Smooth muscle cell of the pulmonary artery (primary cell): ENCODE measurements around the gene ADAP2. TPM values are rescaled to one million over a fixed set of nuclear protein-coding genes. Genes with fewer than 3 reads are reported as not detected.

Source experiments
- total RNA-seq: library from RNA; depleted of rRNA; stranded (reverse); fragments of >200 nt; gene quantifications from 2 replicates; pipeline ENCODE4 v1.2.3, GENCODE V29; 2014

Gene ADAP2, protein sequence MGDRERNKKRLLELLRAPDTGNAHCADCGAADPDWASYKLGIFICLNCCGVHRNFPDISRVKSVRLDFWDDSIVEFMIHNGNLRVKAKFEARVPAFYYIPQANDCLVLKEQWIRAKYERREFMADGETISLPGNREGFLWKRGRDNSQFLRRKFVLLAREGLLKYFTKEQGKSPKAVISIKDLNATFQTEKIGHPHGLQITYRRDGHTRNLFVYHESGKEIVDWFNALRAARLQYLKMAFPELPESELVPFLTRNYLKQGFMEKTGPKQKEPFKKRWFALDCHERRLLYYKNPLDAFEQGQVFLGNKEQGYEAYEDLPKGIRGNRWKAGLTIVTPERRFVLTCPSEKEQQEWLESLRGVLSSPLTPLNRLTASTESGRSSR
- total RNA-seq = 2.6 and 3.3 TPM in 2 replicates

GRCh38 chr17:30921544-30922196, at the start of gene ADAP2:
Gene ADAP2 (plus strand): TSS chr17:30921945. CDS start chr17:30922015, 70 bp downstream.

GRCh38 chr17:30906101-30906911, 15.4 kb upstream of the ADAP2 start, which contains the start of gene TEFM:
Gene TEFM (minus strand): TSS chr17:30906238. CDS start chr17:30906198, 40 bp downstream.

DNA sequence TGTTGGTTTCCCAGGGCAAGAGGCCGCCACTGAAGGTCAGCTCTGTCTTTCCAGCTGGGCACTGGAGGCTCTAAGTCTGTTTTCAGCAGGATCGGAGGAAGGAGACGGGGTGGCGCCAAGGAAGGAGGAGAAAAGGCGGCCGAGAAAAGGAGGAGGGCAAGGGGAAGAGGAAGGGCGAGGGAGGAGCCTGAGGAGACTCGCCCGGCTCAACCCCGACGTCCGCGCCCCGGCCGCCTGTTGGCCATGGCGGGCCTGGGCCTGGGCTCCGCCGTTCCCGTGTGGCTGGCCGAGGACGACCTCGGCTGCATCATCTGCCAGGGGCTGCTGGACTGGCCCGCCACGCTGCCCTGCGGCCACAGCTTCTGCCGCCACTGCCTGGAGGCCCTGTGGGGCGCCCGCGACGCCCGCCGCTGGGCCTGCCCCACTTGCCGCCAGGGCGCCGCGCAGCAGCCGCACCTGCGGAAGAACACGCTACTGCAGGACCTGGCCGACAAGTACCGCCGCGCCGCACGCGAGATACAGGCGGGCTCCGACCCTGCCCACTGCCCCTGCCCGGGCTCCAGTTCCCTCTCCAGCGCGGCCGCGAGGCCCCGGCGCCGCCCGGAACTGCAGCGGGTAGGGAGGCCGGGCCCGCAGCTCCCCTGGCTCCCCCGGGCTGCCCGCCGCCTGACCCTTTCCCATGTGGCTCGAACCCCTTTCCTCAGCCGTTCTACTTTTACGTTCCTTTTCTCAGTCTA, 49.3 kb downstream of the ADAP2 start, which contains the start of gene RNF135:
RNF135 (plus strand) TSS at position 209 of the 737 bp plus-strand sequence; CDS start at position 244, 35 bp downstream.

Other genes with a start within 250 kb of the ADAP2 start
- 12.9 and 17.1 TPM in 2 replicates for gene CRLF3, start 97.3 kb upstream of the ADAP2 start, total RNA-seq
- gene ATAD5, start 90.0 kb upstream of the ADAP2 start, total RNA-seq = 0.79 and 1.1 TPM in 2 replicates
- 8.6 and 9.2 TPM in 2 replicates for gene TEFM, start 15.7 kb upstream of the ADAP2 start, total RNA-seq
- 11.1 and 11.2 TPM in 2 replicates for gene RNF135, start 49.1 kb downstream of the ADAP2 start, total RNA-seq
- 79.4 and 98.5 TPM in 2 replicates for gene NF1, start 173.0 kb downstream of the ADAP2 start, total RNA-seq